Right cardiac atrium (tissue), 5 donors: Measurements from ENCODE around the gene DDX21. TPM values are rescaled to one million over a fixed set of nuclear protein-coding genes. Genes with fewer than 3 reads are reported as not detected.

ENCODE experiments used
- ATAC-seq, 2 donors: fragments of 200-7000 bp; cut with Tn5 transposase; one replicate each; pipeline versions ENCODE4 v1.8.0 to v1.9.1; 2020; ENCODE audit warnings: moderate library complexity in 2 of 2, mild to moderate bottlenecking in 1 of 2
- DNase-seq, 3 donors: peaks; one replicate each; pipeline ENCODE4 v3.0.0-alpha.2; 2020
- H3K27ac ChIP-seq: one replicate; pipeline ENCODE4 v1.5.1; 2013; ENCODE audit warnings: mild to moderate bottlenecking, low read length, control low read depth, moderate library complexity
- H3K27me3 ChIP-seq: one replicate; pipeline ENCODE4 v1.6.1; 2013; ENCODE audit not compliant: control insufficient read depth, insufficient read depth
- H3K4me1 ChIP-seq: one replicate; pipeline ENCODE4 v1.6.1; 2013; ENCODE audit warnings: low read length; ENCODE audit not compliant: control insufficient read depth, insufficient read depth
- H3K4me3 ChIP-seq: one replicate; pipeline ENCODE4 v1.5.1; 2013; ENCODE audit warnings: low read length, control low read depth
- H3K9me3 ChIP-seq: one replicate; pipeline ENCODE4 v1.6.1; 2013; ENCODE audit warnings: low read length; ENCODE audit not compliant: control insufficient read depth
- WGBS: extraction: QIAGEN DNeasy Blood & Tissue Kit; methylation state at CpG from one replicate; pipeline ENCODE4 v1.1.7; 2013; 5-methylcytosine and 5-hydroxymethylcytosine counted together
- intact Hi-C, 4 donors: fragments of 100-400 bp; cut with DNase I; formaldehyde crosslinking; loops; one replicate each; pipeline versions ENCODE4 v1.11.0 to v1.14.0; 2022 to 2023
- polyA plus RNA-seq: library from polyadenylated mRNA; stranded (reverse); fragments of 200-250 nt; gene quantifications from one replicate; pipeline ENCODE4 v1.2.3, GENCODE V29; 2013
- total RNA-seq, 4 donors: library from RNA; stranded (reverse); fragmentation: NEBNext Ultra II Directional; extraction: Animal tissue kit (Norgen Biotek cat#: 25700); gene quantifications; one replicate each; pipeline ENCODE4 v1.2.1, GENCODE V29; 2021
- donor health status: healthy with polysubstance abuse.
- donor health status: DM: no; HTN: yes; CAD: no.
- donor health status: DM: no; HTN: no; CAD: no.
- donor health status: DM: no; HTN: yes; CAD: no; lungs with severe emphysema.
- donor health status: DM: yes; HTN: yes; CAD: no.

The DDX21 gene
- total and polyA plus RNA-seq, 5 donors = 9.4 to 44.0 (median 20.1) TPM

DNA sequence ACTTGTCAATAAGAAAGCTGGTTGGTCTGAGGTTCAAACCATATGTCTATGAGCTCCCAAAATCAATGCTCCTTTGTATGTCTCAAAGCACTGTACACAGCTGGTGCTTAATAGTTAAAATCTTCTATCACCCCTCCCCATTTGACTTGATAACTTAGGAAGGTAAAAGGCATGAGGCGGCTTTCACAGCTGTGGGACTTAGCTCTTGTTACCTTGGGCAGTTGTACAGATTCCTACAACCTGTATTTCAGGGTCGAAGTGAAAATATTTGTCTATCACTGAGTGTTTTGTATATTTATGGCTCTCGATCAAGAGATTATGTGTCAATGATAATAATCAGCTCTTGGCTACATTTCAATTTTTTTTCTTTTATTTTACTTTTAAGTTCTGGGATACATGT, 31.6 kb downstream of the DDX21 start:
- Histone ChIP-seq H3K4me3 (no peak overlapping the region), H3K4me1 (peaks cover 7% of the 10 kb centered on the region), H3K9me3 (no peaks in the 10 kb centered on the region), H3K27ac (no peak overlapping the region), H3K27me3 (no peaks in the 10 kb centered on the region)
- ATAC-seq = no peak
- intact Hi-C loops = no loop called here
- 81% methylated on average over 3 of the region's 3 CpGs for WGBS
- no peak for DNase-seq

DNA sequence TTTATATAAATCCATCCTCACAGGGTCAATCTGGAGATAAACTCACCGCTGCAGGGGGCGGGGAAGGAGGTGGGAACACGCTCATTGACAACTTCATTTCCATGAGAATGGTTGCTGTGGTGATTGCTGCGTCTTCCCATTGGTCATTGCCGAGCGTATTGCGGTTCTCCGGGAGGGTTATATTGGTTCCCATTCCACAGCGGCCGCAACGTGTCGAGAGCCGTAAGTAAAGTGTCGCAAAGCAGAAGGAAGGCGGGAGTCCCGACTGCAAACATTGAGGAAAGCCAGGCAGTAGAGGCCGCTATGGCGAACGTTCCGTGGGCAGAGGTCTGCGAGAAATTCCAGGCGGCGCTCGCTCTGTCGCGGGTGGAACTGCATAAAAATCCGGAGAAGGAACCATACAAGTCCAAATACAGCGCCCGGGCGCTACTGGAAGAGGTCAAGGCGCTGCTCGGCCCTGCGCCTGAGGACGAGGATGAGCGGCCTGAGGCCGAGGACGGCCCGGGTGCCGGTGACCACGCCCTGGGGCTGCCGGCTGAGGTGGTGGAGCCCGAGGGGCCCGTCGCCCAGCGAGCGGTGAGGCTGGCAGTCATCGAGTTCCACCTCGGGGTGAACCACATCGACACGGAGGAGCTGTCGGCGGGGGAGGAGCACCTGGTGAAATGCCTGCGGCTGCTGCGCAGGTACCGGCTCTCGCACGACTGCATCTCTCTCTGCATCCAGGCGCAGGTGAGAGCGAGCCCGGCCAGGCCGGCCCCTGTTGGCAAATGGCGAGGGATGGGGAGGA, 32.8 kb downstream of the DDX21 start, which contains the start of gene KIFBP:
Gene KIFBP, plus strand, starts transcription at position 274 of the 787 bp plus-strand sequence. Its CDS starts 30 bp downstream, at position 304.
- peak; percentile 96 to 97 for ATAC-seq
- Histone ChIP-seq H3K27me3 (no peaks in the 10 kb centered on the region), H3K4me1 (peaks cover 7% of the 10 kb centered on the region), H3K9me3 (no peaks in the 10 kb centered on the region), H3K27ac (peak within 1 kb of the TSS; percentile 81), H3K4me3 (peak within 1 kb of the TSS; percentile 71)
- under 1% methylated on average over 62 of the region's 62 CpGs for WGBS
- peak; percentile 93 to 97 (median 94) for DNase-seq
- intact Hi-C loops = no loop called here

DNA sequence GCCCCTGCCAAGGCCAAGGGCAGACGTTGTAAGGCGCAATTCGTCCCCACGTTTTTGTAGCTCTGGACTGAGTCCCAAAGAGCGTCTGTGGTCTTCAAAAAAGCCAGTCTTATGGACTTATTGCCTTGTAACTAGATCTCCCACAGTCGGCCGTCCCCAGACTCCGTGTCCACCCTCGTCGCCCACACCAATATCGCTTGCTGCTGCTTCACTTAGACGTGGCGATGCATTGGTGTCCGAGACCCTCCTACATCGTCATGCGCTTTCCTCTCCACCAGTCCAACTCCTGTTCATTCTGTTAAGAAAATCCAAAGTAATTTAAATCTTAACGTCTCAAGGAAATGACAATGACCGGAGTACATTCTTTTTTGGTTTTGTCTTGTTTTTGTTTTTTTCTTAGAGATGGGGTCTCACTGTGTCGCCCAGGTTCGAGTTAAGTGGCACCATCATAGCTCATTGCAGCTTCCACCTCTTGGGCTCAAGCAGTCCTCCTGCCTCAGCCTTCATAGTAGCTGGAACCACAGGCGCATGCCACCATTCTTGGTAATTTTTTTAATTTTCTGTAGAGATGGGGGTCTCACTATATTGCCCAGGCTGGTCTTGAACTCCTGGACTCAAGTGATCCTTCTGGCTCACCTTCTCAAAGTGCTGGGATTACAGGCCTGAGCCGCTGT, 33.5 kb downstream of the DDX21 start:
- peaks cover 7% of the 10 kb centered on the region for H3K4me1 ChIP-seq

DNA sequence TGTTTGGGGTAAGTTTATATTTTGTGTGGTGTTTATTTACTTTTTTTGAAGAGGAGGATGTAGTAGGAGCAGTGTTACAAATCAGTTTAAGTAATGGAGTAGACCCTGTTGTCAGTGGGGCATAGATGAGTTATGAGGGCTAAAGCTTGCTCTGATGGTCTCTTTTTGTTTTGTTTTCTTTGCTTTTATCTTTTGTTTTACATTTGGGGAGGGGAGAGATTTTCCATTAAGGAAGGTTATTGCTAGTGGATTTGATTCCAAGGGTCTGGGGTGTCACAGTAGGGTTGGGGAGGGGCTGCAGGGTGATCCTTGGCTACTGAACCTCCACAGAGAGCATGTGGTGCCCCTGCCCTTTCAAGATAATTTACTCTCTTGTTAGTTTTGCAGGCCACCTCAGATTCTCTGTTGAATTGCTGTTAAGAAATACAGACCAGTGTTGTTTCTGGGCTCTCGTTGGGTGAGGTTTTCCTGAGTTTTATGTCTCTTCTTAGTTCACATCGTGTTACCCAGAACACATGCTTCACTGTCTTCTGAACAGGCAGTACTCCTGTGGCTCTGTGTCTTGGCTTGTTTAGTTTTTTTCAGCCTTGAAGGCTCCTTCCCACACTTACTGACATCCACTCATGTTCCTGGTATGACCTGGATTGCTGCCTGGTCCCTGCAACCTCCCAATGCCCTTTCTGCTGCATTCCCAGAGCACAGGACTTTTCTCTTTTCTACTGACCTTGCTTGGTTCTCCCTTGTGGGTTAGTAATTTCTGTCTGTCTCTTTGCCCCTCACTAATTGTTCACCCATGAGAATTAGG, 36.9 kb downstream of the DDX21 start:
- no peak overlapping the region for H3K4me3 ChIP-seq
- intact Hi-C loops = no loop called here
- H3K27me3 ChIP-seq = no peaks in the 10 kb centered on the region
- DNase-seq (peak; percentile 58 to 71 (median 61)), ATAC-seq (peak; percentile 21 to 27)
- H3K4me1 ChIP-seq = peaks cover 9% of the 10 kb centered on the region
- peak overlapping the region; percentile 97 for H3K27ac ChIP-seq
- WGBS = 42% methylated on average over 2 of the region's 2 CpGs
- no peaks in the 10 kb centered on the region for H3K9me3 ChIP-seq

More for the DNA sequence above, 33.5 kb downstream of the DDX21 start:
- Histone ChIP-seq H3K9me3 (no peaks in the 10 kb centered on the region), H3K27ac (peak overlapping the region; percentile 81), H3K27me3 (no peaks in the 10 kb centered on the region), H3K4me3 (peak overlapping the region; percentile 71)
- DNase-seq (no peak), ATAC-seq (peak; percentile 5 to 8)
- intact Hi-C loops = no loop called here
- WGBS = 17% methylated on average over 22 of the region's 22 CpGs

DNA sequence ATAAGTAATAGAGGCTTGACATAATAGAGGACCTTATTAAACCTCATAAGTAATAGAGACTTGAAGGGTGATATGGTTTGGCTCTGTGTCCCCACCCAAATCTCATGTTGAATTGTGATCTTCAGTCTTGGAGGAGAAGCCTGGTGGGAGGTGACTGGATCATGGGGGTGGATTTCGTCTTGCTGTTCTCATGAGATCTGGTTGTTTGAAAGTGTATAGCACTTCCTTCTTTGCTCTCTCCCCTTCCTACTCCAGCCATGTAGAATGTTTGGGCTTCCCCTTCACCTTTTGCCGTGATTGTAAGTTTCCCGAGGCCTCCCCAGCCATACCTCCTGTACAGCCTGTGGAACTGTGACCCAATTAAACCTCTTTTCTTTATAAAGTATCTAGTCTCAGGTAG, 41.2 kb downstream of the DDX21 start:
- no peak for DNase-seq
- Histone ChIP-seq H3K4me1 (peaks cover 3% of the 10 kb centered on the region), H3K27ac (peak overlapping the region; percentile 68), H3K4me3 (no peak overlapping the region), H3K27me3 (no peaks in the 10 kb centered on the region), H3K9me3 (no peaks in the 10 kb centered on the region)
- WGBS = 78% methylated on average over 3 of the region's 3 CpGs
- no peak for ATAC-seq
- intact Hi-C loops = no loop called here

DNA sequence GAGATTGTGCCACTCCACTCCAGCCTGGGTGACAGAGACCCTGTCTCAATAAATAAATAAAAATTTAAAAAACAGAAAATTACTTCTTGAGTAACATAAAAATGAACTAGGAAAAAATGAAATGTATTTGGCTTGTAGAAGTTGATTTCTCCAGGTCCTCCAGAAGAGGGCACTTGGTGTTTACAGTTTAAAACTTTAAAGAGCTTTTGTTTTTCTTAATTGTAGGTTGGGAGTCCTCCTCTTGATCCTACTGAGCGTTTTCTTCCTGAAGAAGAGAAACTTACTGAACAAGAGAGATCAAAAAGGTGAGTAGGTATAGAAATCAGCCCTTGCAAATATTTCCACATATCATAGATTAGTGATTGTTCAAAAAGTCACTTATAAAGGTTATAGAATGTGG, 48.9 kb downstream of the DDX21 start:
- WGBS = 21% methylated on average over 1 of the region's 1 CpG
- H3K27me3 ChIP-seq = no peaks in the 10 kb centered on the region
- H3K4me3 ChIP-seq = no peak overlapping the region
- intact Hi-C loops = loop anchor here (2.0 to 10.0 kb wide), 2 partner anchors 88 to 90 kb away; no protein-coding TSS in a partner anchor
- H3K9me3 ChIP-seq = no peaks in the 10 kb centered on the region
- DNase-seq (no peak), ATAC-seq (peak; percentile 45 to 48)
- H3K27ac ChIP-seq = no peak overlapping the region
- H3K4me1 ChIP-seq = no peaks in the 10 kb centered on the region

DNA sequence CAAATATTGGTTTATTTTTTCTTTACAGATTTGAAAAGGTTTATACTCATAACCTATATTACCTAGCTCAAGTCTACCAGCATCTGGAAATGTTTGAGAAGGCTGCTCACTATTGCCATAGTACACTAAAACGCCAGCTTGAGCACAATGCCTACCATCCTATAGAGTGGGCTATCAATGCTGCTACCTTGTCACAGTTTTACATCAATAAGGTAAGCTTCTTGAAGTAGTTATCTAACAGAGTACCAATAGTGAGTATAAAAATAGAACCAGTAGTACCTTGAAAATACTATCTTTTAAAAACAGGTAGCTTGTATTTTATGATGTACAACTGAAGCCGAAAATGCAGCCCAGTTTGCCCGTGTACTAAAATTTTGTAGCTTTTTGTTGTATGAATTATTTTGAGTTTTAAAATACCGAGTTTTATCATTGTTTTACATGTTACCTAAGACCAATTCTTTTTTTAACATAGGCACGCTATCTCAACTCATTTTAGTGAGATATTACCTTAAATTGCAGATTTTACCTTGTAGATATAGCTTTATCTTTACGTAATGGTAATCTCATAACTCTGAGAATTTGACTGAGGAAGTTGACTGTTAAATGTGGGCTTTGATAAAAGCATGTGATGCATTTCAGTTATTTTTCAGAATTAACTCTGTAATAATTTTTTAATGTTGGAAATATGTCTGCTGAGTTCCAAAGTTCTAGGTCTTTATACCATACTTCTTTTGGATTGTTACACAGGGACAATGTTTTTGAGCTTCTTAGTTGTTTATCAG, 49.9 kb downstream of the DDX21 start:
- Histone ChIP-seq H3K4me3 (no peak overlapping the region), H3K9me3 (no peaks in the 10 kb centered on the region), H3K27ac (no peak overlapping the region), H3K27me3 (no peaks in the 10 kb centered on the region), H3K4me1 (no peaks in the 10 kb centered on the region)
- intact Hi-C loops = loop anchor here (2.0 to 10.0 kb wide), 2 partner anchors 87 to 89 kb away; no protein-coding TSS in a partner anchor
- WGBS = 94% methylated on average over 6 of the region's 6 CpGs
- ATAC-seq (no peak), DNase-seq (no peak)

DNA sequence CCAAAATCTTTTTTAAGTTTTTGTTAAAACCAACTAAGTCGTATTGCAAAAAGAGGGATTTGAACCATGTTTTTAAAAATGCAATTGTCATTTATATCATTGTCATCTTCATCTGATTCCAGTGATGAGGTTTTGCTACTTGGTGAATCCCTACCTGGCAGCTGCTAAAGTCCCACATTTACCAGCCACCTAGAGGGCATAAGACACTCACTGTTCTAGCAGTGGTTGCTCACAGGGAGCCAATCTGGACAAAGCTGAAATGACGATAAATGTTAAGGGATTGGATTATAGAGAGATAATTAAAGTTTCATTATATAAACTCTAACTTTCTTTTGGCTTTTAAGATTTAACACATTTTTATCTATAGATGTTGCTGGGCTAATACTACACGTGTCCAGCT, 51.3 kb downstream of the DDX21 start:
- H3K27me3 ChIP-seq = no peaks in the 10 kb centered on the region
- 80% methylated on average over 3 of the region's 3 CpGs for WGBS
- ATAC-seq = no peak
- no peak overlapping the region for H3K4me3 ChIP-seq
- intact Hi-C loops = loop anchor here in 2 of 4 donors (10.0 kb wide), 1 partner anchor 88 kb away; no protein-coding TSS in a partner anchor
- no peaks in the 10 kb centered on the region for H3K4me1 ChIP-seq
- H3K9me3 ChIP-seq = no peaks in the 10 kb centered on the region
- H3K27ac ChIP-seq = no peak overlapping the region
- DNase-seq = no peak

DNA sequence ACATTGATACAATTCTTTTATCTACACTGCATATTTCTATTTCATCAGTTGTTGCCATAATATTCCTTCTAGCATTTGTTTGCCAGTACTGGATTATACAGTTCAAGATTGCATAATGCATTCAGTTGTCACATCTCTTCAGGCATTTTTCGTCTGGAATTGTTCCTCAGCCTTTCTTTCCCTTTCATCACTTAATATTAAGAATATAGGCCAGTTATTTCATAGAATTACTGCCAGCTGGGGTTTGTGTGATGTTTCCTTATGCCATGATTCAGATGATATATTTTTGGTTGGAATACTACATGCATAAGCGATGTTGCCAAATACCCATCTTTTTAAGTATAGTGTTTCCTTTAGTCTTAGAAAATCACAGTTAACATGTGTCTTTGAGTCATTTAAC, 53.4 kb downstream of the DDX21 start:
- Histone ChIP-seq H3K4me1 (no peaks in the 10 kb centered on the region), H3K27me3 (no peaks in the 10 kb centered on the region), H3K9me3 (no peaks in the 10 kb centered on the region), H3K27ac (no peak overlapping the region), H3K4me3 (no peak overlapping the region)
- DNase-seq = no peak
- ATAC-seq = peak in 1 of 2 donors; percentile 43
- WGBS = 73% methylated on average over 2 of the region's 2 CpGs
- intact Hi-C loops = loop anchor here in 2 of 4 donors (10.0 kb wide), 1 partner anchor 85 kb away; no protein-coding TSS in a partner anchor

DNA sequence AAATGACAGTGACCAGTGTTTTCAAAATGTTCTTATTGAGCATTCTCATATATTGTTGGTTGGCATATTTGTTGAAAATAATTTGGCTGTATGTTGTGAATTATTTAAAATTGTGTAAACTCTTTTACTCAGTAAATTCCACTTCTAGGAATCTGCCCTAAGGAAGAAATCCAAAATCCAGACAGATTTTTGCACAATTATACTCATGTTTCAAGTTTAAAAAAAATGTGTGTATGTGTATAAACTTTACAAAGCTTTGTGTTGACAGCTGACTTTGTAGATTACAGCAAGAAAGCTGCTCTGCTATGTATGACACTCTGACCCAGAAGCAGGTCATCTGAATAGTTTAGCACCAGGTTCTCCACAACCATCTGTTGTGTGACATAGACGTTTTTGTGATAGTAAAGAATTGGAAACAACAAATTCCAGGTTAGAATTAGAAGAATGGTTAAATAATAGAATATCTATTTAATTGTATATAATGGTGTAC, 54.2 kb downstream of the DDX21 start:
- no peak overlapping the region for H3K27ac ChIP-seq
- WGBS = 35% methylated on average over 1 of the region's 1 CpG
- H3K27me3 ChIP-seq = no peaks in the 10 kb centered on the region
- intact Hi-C loops = no loop called here
- ATAC-seq (no peak), DNase-seq (no peak)
- no peaks in the 10 kb centered on the region for H3K4me1 ChIP-seq
- no peaks in the 10 kb centered on the region for H3K9me3 ChIP-seq
- H3K4me3 ChIP-seq = no peak overlapping the region
